ENCODE results near the gene SGMS1.

DNA sequence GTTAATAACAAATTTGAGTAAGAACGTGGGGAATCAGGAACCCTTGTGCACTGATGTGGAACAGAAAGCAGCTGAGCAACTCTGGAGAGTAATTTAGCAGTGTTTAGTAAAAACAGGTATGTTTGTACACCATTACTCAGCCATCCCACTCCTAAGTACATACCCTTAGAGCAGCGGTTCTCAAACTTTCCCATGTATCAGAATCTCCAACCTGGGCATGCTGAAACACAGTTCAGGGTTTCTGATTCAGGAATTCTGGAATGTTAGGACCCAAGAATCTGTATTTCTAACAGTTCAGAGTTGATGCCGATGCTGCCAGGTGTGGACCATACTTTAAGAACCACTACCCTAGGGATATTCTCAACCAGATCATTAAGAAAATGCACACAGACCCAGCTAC, 5.1 kb downstream of the SGMS1 start:
- TF ChIP-seq POLR2A (IDR thresholded peaks at IDR 0.05) = no peak
- TF ChIP-seq, protein P1, sequence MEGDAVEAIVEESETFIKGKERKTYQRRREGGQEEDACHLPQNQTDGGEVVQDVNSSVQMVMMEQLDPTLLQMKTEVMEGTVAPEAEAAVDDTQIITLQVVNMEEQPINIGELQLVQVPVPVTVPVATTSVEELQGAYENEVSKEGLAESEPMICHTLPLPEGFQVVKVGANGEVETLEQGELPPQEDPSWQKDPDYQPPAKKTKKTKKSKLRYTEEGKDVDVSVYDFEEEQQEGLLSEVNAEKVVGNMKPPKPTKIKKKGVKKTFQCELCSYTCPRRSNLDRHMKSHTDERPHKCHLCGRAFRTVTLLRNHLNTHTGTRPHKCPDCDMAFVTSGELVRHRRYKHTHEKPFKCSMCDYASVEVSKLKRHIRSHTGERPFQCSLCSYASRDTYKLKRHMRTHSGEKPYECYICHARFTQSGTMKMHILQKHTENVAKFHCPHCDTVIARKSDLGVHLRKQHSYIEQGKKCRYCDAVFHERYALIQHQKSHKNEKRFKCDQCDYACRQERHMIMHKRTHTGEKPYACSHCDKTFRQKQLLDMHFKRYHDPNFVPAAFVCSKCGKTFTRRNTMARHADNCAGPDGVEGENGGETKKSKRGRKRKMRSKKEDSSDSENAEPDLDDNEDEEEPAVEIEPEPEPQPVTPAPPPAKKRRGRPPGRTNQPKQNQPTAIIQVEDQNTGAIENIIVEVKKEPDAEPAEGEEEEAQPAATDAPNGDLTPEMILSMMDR (IDR thresholded peaks at IDR 0.05) = no peak
